Iris pigment epithelial cell (primary cell): Measurements from ENCODE around the gene HMCN1.
A peak's percentile ranks its signal among the peaks of the same experiment; 100 is the strongest.
"Not testable (repeated sequence)": the region's sequence is repeated elsewhere in the genome, so short reads cannot be mapped to it uniquely, and the experiment has no call there.

Source experiments
- DNase-seq: peaks from one replicate; pipeline ENCODE4 v3.0.0-alpha.2; 2011; ENCODE audit warnings: low read depth

HMCN1 gene

DNA sequence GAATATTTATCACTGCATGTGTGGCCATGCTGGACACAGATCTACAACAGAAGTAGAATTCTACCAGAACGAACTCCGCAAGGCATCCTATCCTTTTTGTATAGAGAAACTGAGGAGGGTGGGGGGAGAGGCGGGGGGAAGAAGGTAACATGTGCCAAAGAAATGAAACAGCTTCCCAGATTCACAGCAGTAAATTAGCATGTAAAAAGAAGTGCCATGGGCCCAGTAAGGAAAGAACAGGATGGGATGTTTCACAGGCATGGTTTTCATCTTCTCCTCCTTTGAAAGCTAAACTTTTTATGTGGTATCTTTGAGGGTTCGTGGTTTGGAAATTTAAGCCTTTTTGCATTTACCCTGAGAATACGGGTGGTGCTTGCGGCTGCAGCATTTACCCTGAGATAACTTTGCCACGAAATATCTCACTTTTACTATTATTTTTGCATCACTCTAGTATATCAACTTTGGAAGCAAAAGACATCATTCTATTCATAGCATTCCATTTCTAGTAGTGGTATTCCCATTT, 471.9 kb downstream of the HMCN1 start:
- no peak for DNase-seq

- DNase-seq = no peak
Observed at GRCh38 chr1:186207391-186208085, 473.3 kb downstream of the HMCN1 start.

DNA sequence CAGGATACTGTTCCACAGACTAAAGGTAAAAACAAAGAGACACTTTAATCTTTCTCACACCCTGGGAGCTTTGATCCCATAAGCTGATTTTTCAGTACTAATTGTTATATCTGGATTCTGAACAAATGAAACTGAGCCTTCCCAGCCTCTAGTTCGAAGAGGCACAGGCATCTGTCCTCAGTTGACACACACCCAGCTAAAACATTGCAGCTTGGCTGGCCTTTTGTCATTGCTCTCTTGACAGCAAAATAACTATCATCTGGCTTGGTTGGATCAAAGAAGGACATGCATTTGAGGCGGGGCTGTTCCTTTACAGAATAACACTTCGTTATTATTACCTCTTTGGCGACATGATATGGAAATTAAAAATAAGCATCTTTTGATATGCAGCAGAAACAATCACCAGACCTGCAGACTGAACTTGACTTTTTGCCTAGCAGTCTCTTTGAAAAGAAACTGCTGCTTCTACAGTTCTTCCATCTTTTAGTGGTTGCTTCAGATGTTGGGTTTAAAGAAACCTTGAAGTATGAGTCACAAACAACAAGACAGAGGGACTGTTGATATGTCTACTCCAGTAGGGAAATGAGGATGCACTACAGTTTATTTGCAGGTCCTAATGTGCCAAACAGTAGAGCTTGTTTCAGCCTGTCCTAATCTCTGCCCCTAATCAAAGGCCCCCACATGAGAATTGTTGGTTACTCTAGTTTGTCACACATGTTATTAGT, 474.4 kb downstream of the HMCN1 start:
- peak; percentile 47 for DNase-seq

- no peak for DNase-seq
Observed at GRCh38 chr1:186210258-186210657, 476.1 kb downstream of the HMCN1 start.

- DNase-seq = not testable (repeated sequence)
Observed at GRCh38 chr1:186211583-186211982, 477.4 kb downstream of the HMCN1 start.

DNA sequence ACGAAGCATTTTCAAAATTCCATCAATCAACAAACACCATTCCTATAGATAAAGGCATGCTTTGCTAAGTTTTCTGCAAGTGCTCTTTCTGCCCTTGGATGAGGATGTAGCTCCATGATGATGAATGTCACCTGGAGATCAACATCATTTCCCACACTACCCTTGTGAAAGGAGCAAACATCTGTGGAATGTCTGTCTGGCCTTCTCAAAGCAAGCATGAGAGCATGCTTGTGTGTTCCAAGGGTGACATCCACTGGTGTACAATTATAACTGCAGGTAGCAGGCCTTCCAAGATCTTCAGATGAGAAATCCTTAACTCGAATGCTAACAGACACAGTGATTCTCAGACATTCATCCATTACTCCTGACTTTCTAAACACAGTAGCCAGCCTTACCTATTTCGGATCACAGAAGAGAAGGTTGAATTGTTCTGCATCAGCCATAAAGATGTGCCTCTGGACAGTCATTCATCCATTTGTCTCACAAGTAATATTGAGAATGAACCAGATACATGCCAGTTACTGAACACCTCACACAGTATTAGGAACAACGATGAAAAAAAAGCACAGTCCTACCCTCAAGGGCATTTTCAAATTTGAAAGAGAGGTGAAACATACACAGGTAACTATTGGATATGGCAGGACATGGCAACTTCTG, 478.5 kb downstream of the HMCN1 start:
- peak; percentile 95 for DNase-seq

GRCh38 chr1:186213225-186213607, 479.0 kb downstream of the HMCN1 start:
- DNase-seq = no peak

DNA sequence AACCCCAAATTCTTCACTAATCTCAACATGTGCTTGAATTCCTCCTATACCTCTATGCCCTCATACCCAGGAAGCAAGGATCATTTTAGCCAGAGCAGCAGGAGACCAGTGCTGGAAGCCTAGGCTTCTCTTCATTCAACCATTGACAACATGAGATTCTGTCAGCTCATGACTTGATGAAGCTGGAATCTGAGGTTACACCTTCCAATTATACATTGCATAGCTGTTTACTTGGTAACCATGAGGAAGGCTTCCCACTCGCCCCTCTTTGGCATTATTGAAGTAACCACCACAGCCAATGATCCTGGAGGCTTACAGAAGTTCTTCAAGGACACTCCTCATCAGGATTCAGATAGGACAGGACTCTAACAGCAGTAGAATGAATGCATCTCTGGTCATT, 480.6 kb downstream of the HMCN1 start:
- DNase-seq = peak; percentile 11

DNA sequence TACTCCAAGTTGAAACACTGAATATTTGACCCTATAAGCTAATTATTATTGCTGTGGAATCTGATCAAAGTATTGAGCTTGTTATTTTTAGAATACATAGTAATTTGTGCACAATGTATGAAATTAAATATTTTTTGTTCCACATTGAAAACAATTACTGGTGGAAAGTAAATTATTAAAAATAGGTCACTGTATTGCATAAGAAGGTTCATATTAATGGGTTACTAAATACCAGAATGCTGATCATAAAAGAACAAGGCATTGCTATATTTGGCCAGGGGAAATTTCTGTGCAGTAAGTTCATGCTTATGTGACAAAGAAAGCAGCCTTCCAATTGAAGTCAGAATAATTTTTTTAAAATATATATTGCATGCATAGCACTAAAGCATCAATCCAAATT, 481.4 kb downstream of the HMCN1 start:
- DNase-seq = no peak

DNA sequence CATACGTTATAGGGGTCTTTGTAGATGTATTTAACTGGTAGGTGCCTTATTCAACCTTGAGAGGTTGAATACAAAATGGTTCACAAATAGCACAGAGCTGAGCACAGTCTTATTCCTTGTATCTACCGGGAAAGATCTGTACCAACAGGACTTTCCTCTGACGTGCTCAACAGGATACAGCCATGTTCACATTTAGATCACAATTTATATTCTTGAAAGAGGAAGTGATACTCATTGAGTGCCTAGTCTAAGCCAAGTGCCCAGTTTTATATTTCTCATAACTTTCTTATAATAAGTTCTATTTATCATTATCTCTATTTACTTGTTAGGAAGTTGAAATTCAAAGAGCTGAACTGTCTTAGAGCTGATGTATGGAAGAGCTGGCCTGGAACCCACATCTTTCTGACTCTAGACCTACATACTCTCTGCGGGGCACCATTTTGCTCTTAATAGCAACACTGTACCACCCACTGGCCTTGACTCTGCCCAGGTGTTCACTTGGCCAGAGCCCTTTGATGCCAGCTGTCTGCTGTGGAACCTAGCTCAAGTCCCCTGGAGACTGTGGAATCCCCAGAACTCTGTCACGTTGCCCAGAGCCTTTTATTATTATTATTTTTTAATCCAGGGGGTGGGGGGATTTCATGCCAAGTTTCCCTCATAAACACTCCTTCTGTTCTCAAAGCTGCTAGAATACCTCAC, 484.6 kb downstream of the HMCN1 start:
- DNase-seq = no peak

GRCh38 chr1:186220067-186220466, 485.9 kb downstream of the HMCN1 start:
- DNase-seq = no peak

DNA sequence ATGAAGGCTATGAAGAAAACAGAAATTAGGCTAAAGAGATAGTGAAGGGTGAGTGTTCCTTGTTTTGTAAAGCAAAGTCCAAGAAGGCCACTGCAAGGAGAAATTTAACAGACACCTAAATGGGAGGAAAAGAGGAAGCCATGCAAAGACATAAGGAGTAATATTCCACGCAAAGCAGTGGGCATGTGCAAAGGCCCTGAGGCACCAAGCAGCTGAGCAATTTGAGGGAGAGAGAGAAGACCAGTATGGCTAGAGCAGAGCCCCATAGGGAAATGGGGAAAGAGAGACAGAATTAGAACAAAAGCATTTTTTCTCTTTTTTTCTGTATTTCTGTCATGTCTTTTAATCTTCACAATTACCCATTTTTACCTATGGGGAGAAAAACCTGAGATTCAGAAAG, 486.7 kb downstream of the HMCN1 start:
- DNase-seq = no peak

- DNase-seq = peak; percentile 44
Observed at GRCh38 chr1:186225096-186225495, 490.9 kb downstream of the HMCN1 start.

- DNase-seq = no peak
Observed at GRCh38 chr1:186228749-186229148, 494.6 kb downstream of the HMCN1 start.

DNA sequence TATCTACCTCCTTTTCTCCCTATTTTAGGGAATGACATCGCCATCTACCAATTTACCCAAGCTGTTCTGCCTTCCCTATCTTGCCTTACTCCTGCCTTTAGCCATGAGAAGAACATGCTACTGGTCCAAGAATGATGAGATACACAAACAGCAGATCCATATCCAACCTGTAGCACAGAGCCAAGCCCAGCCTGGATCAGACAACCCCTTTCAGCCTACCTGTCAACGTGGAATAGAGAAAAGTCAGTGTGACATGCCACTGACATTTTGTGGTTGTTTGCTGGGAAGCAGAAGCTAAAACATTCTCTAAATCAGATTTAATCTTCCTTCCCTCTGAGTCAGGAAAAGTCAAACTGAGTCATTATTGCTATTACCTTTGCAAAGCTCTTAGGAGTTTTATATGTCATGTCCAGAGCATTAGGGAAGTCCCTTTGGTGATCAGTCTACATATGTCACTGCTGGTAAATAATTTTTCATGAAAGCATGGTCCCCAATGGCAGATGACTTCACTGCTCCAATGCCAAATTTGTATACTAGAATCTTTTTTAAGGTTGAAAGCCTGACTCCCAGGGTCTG, 497.8 kb downstream of the HMCN1 start:
- DNase-seq = no peak

- DNase-seq = no peak
Observed at GRCh38 chr1:186234976-186235686, 500.9 kb downstream of the HMCN1 start.

- DNase-seq = no peak
Observed at GRCh38 chr1:186235696-186236095, 501.5 kb downstream of the HMCN1 start.

DNA sequence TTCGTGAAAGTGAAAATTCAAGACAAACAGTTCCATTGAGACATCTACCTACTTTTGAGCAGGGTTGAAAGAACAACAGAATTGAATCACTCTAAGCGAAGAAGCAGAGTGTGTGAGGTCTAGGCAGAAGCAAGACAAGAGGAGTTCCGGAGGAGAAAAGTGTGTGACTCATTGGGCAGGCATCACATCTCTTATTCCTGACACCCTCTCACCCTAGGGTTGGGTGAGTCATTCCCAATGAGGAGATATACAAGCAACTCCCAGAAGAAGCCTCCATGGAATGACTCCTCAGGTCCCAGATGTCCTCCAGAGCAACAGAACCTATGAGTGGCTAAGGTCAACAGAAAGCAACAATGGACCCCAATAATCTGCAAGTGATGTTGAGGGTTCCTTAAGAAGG, 502.7 kb downstream of the HMCN1 start:
- peak; percentile 95 for DNase-seq

DNA sequence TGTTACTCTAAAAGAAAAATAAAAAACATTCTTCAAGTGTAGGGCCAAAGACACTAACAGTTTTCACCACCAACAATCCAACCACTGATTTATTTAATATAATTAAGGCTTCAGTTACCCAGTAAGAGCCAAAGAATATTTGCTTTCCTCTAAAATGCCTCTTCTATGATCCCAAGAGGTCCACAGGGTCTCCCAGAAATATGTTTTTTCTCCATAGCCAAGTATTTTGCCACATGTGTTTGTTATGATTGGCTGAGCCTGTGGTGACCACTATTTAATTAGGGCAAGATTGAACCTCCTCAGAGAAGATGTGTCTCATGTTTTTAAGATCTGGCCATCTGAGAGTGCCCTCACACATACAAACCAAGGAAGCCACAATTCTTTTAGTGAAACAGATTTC, 505.0 kb downstream of the HMCN1 start:
- DNase-seq = no peak

- no peak for DNase-seq
Observed at GRCh38 chr1:186240436-186240835, 506.2 kb downstream of the HMCN1 start.
